IMR-90 (cell line): ENCODE measurements around the gene KLK5.

Source experiments
- CEBPB ChIP-seq: IDR thresholded peaks from 2 replicates; pipeline ENCODE4 v1.6.1; 2012; ENCODE audit warnings: low read depth, low read length, improper control_type of control experiment
- MAZ ChIP-seq: IDR thresholded peaks from 2 replicates; pipeline ENCODE4 v1.6.1; 2012; ENCODE audit warnings: low read depth, mild to moderate bottlenecking, low read length, improper control_type of control experiment, moderate library complexity, borderline replicate concordance
- MXI1 ChIP-seq: IDR thresholded peaks from 2 replicates; pipeline ENCODE4 v1.6.1; 2012; ENCODE audit warnings: low read depth, mild to moderate bottlenecking, low read length, moderate library complexity, borderline replicate concordance
- POLR2A ChIP-seq: IDR thresholded peaks from 2 replicates; pipeline ENCODE4 v1.6.1; 2012; ENCODE audit warnings: mild to moderate bottlenecking, low read depth, low read length
- RFX5 ChIP-seq: IDR thresholded peaks from 2 replicates; pipeline ENCODE4 v1.8.0; 2012; ENCODE audit warnings: low read depth, mild to moderate bottlenecking, low read length, moderate library complexity
- TF ChIP-seq, protein P1 (sequence below): conservative IDR thresholded peaks from 2 replicates; pipeline ENCODE4 v1.5.1; 2012; ENCODE audit warnings: mild to moderate bottlenecking, low read depth, low read length, improper control_type of control experiment

DNA sequence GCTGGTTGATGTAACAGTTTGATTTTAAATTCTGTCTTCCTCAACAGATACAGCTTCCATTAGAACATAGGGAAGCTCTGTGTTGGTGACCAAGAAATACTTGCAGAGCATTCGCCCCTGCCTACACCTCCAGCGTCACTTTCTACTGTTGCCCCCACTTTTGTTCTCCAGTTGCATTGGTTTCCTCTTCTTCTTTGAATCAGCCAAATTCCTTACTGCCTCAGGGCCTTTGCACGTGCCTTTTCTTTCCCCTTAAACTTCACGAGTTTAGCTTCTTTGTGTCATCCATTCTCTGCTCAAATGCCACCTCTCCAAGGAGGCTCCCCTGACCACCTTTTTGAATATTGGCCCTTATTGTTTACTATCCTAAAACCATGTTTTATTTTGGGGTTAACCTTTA, 5.7 kb downstream of the KLK5 start:
- TF ChIP-seq, protein P1, sequence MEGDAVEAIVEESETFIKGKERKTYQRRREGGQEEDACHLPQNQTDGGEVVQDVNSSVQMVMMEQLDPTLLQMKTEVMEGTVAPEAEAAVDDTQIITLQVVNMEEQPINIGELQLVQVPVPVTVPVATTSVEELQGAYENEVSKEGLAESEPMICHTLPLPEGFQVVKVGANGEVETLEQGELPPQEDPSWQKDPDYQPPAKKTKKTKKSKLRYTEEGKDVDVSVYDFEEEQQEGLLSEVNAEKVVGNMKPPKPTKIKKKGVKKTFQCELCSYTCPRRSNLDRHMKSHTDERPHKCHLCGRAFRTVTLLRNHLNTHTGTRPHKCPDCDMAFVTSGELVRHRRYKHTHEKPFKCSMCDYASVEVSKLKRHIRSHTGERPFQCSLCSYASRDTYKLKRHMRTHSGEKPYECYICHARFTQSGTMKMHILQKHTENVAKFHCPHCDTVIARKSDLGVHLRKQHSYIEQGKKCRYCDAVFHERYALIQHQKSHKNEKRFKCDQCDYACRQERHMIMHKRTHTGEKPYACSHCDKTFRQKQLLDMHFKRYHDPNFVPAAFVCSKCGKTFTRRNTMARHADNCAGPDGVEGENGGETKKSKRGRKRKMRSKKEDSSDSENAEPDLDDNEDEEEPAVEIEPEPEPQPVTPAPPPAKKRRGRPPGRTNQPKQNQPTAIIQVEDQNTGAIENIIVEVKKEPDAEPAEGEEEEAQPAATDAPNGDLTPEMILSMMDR: no peak
- TF ChIP-seq POLR2A (no peak), MAZ (no peak), RFX5 (no peak), MXI1 (no peak), CEBPB (no peak)
